HCT116 (cell line): ENCODE results near the gene VSX2. TPM values are rescaled to one million over a fixed set of nuclear protein-coding genes. Genes with fewer than 3 reads are reported as not detected.

Experiments used
- ATAC-seq: fragments of 200-7000 bp; cut with Tn5 transposase; 2 replicates; pipeline ENCODE4 v1.9.1; 2020; ENCODE audit warnings: mild to moderate bottlenecking, moderate library complexity
- BruUV-seq: library from RNA; stranded (reverse); fragments of 400-500 nt; replicated peaks from 2 replicates; lab custom pipeline; 2021; lab: Mats Ljungman, UMichigan
- CTCF ChIA-PET: fragments of 300-600 bp; sonication (Branson Sonifier 250); formaldehyde crosslinking; loops from one replicate; lab custom pipeline; 2021; ENCODE audit warnings: antibody characterized with exemption; lab: Charles Lee
- POLR2A ChIA-PET: fragments of 300-600, 350-600 bp; sonication (Branson Sonifier 250); formaldehyde crosslinking; loops from one replicate; lab custom pipeline; 2021; ENCODE audit warnings: antibody characterized with exemption; lab: Charles Lee
- RAD21 ChIA-PET, 2 experiments: fragments of 300-600 bp; sonication (Branson Sonifier 250); formaldehyde crosslinking; loops; one replicate each; lab custom pipeline; 2023; ENCODE audit warnings: low total read pairs in 2 of 2; ENCODE audit not compliant: uncharacterized antibody in 2 of 2, unreplicated experiment in 2 of 2, low non-redundant PET in 1 of 2; lab: Charles Lee
- DNase-seq: peaks from one replicate; pipeline ENCODE4 v3.0.0-alpha.2; 2010; ENCODE audit warnings: low read depth, low spot score
- H2AFZ ChIP-seq: fragments of 200-600 bp; shearing (Covaris generic), sonication (generic); 2 replicates; pipeline ENCODE4 v1.6.1; 2017; ENCODE audit warnings: low read depth, mixed run types, mixed read lengths, antibody characterized with exemption, low read length; ENCODE audit not compliant: poor library complexity, severe bottlenecking
- H3K27ac ChIP-seq: 2 replicates; pipeline ENCODE4 v1.5.1; 2012; ENCODE audit warnings: low read depth, low read length
- H3K27me3 ChIP-seq: fragments of 200-600 bp; sonication (generic); 2 replicates; pipeline ENCODE4 v1.6.1; 2016; ENCODE audit warnings: mixed run types, low read length, mixed read lengths; ENCODE audit not compliant: insufficient read depth
- H3K36me3 ChIP-seq, 2 experiments: fragments of 200-500 bp in 1 of 2; fragments of 200-600 bp in 1 of 2; sonication (Bioruptor generic) in 1 of 2; sonication (generic) in 1 of 2; 2 replicates each; pipeline versions ENCODE4 v1.5.1 to v1.6.1; 2014 to 2016; ENCODE audit warnings: low read length in 2 of 2, inconsistent platforms in 1 of 2, mixed read lengths in 1 of 2, mixed run types in 1 of 2; ENCODE audit not compliant: insufficient read depth in 2 of 2, control insufficient read depth in 1 of 2
- H3K4me1 ChIP-seq, 2 experiments: fragments of 200-600 bp in 1 of 2; sonication (generic) in 1 of 2; 2 replicates each; pipeline versions ENCODE4 v1.5.1 to v1.6.1; 2012 to 2017; ENCODE audit warnings: low read length in 2 of 2, inconsistent platforms in 1 of 2, mild to moderate bottlenecking in 1 of 2, mixed read lengths in 1 of 2, mixed run types in 1 of 2, moderate library complexity in 1 of 2; ENCODE audit not compliant: insufficient read depth in 2 of 2, control insufficient read depth in 1 of 2
- H3K4me2 ChIP-seq: fragments of 200-600 bp; sonication (generic); 2 replicates; pipeline ENCODE4 v1.6.1; 2017; ENCODE audit warnings: mixed run types, low read length, mixed read lengths
- H3K4me3 ChIP-seq, 2 experiments: fragments of 200-600 bp in 1 of 2; sonication (generic) in 1 of 2; replicated peaks in 1 of 2; 2 replicates each; pipeline ENCODE4 v1.5.1; 2011 to 2016; ENCODE audit warnings: low read length in 2 of 2, control low read depth in 1 of 2, low read depth in 1 of 2, mild to moderate bottlenecking in 1 of 2, mixed read lengths in 1 of 2, mixed run types in 1 of 2
- H3K79me2 ChIP-seq: fragments of 200-600 bp; sonication (generic); 2 replicates; pipeline ENCODE4 v1.6.1; 2017; ENCODE audit warnings: mild to moderate bottlenecking, mixed run types, low read length, moderate library complexity, mixed read lengths; ENCODE audit not compliant: insufficient read depth
- H3K9ac ChIP-seq: fragments of 200-600 bp; sonication (generic); 2 replicates; pipeline ENCODE4 v1.6.1; 2016; ENCODE audit warnings: low read length, mixed read lengths
- H3K9me2 ChIP-seq: fragments of 200-600 bp; sonication (generic), shearing (Covaris generic); 2 replicates; pipeline ENCODE4 v1.6.1; 2017; ENCODE audit warnings: mixed run types, mild to moderate bottlenecking, moderate library complexity; ENCODE audit not compliant: insufficient read depth
- H3K9me3 ChIP-seq, 2 experiments: fragments of 200-500 bp in 1 of 2; fragments of 200-600 bp in 1 of 2; sonication (Bioruptor generic) in 1 of 2; sonication (generic) in 1 of 2; 2 replicates each; pipeline ENCODE4 v1.6.1; 2014 to 2017; ENCODE audit warnings: low read length in 2 of 2, mixed read lengths in 2 of 2, inconsistent platforms in 1 of 2, low read depth in 1 of 2, mild to moderate bottlenecking in 1 of 2, mixed run types in 1 of 2, moderate library complexity in 1 of 2; ENCODE audit not compliant: control insufficient read depth in 1 of 2, insufficient read depth in 1 of 2
- H4K20me1 ChIP-seq: fragments of 200-600 bp; sonication (generic), shearing (Covaris generic); 2 replicates; pipeline ENCODE4 v1.6.1; 2017; ENCODE audit warnings: mixed run types, mild to moderate bottlenecking, moderate library complexity; ENCODE audit not compliant: insufficient read depth
- CEBPB ChIP-seq: IDR thresholded peaks from 2 replicates; pipeline ENCODE4 v1.6.1; 2012; ENCODE audit warnings: low read depth
- EGR1 ChIP-seq: IDR thresholded peaks from 2 replicates; pipeline ENCODE4 v1.6.1; 2012; ENCODE audit warnings: low read depth
- ELF1 ChIP-seq: IDR thresholded peaks from 2 replicates; pipeline ENCODE4 v1.6.1; 2012; ENCODE audit warnings: low read depth, borderline replicate concordance
- EZH2 ChIP-seq: fragments of 200-600 bp; sonication (generic); IDR thresholded peaks from 2 replicates; pipeline ENCODE4 v1.6.1; 2017; ENCODE audit warnings: antibody characterized with exemption, mixed run types
- SIN3A ChIP-seq: IDR thresholded peaks from 2 replicates; pipeline ENCODE4 v1.6.1; 2012; ENCODE audit warnings: low read depth
- intact Hi-C: fragments of 100-400 bp; cut with micrococcal nuclease; formaldehyde crosslinking; loops from 2 replicates; pipeline ENCODE4 v1.10.0; 2022
- total RNA-seq: library from RNA; stranded (reverse); gene quantifications from one replicate; pipeline ENCODE4 v1.2.1, GENCODE V29; 2021; ENCODE audit not compliant: unreplicated experiment
- TF ChIP-seq, protein P1 (sequence below): IDR thresholded peaks from 2 replicates; pipeline ENCODE4 v1.6.1; 2012; ENCODE audit warnings: low read depth

The VSX2 gene
- total RNA-seq, 1 experiment from 2014 or later, result not detected

GRCh38 chr14:74267588-74267987 lies 28.3 kb downstream of the VSX2 start:
- Histone ChIP-seq H3K4me3 (no peak overlapping the region), H3K4me1 (peaks cover 28 to 45% of the 10 kb centered on the region in 2 experiments), H4K20me1 (no peaks in the 10 kb centered on the region), H3K9me3 (no peaks in the 10 kb centered on the region), H3K9ac (no peak overlapping the region), H3K27me3 (no peaks in the 10 kb centered on the region), H3K36me3 (no peaks in the 10 kb centered on the region), H3K27ac (no peak overlapping the region), H3K79me2 (no peaks in the 10 kb centered on the region), H3K4me2 (peak overlapping the region; percentile 61), H3K9me2 (no peaks in the 10 kb centered on the region), H2AFZ (peak overlapping the region; percentile 69)
- ATAC-seq (no peak), DNase-seq (no peak)
- RAD21 ChIA-PET, result no interaction called here
- no TSS peak for BruUV-seq
- no peak for TF ChIP-seq ELF1
- TF ChIP-seq CEBPB, result no peak
- TF ChIP-seq EZH2, result no peak
- no peak for TF ChIP-seq EGR1
- no peak for TF ChIP-seq SIN3A
- TF ChIP-seq, protein P1, sequence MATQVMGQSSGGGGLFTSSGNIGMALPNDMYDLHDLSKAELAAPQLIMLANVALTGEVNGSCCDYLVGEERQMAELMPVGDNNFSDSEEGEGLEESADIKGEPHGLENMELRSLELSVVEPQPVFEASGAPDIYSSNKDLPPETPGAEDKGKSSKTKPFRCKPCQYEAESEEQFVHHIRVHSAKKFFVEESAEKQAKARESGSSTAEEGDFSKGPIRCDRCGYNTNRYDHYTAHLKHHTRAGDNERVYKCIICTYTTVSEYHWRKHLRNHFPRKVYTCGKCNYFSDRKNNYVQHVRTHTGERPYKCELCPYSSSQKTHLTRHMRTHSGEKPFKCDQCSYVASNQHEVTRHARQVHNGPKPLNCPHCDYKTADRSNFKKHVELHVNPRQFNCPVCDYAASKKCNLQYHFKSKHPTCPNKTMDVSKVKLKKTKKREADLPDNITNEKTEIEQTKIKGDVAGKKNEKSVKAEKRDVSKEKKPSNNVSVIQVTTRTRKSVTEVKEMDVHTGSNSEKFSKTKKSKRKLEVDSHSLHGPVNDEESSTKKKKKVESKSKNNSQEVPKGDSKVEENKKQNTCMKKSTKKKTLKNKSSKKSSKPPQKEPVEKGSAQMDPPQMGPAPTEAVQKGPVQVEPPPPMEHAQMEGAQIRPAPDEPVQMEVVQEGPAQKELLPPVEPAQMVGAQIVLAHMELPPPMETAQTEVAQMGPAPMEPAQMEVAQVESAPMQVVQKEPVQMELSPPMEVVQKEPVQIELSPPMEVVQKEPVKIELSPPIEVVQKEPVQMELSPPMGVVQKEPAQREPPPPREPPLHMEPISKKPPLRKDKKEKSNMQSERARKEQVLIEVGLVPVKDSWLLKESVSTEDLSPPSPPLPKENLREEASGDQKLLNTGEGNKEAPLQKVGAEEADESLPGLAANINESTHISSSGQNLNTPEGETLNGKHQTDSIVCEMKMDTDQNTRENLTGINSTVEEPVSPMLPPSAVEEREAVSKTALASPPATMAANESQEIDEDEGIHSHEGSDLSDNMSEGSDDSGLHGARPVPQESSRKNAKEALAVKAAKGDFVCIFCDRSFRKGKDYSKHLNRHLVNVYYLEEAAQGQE, result no peak
- CTCF ChIA-PET, result interaction anchor here (1.5 to 2.6 kb wide), 2 partner anchors 10 to 16 kb away, joined by 4 to 14 read pairs; no protein-coding TSS in a partner anchor
- intact Hi-C loops, result no loop called here
- POLR2A ChIA-PET, result interaction anchor here (0.6 kb wide), 1 partner anchor 33 kb away, joined by 3 read pairs; no protein-coding TSS in a partner anchor
